GM19193 (cell line): ENCODE data around the gene GNAZ.

Source experiments
- POLR2A ChIP-seq: IDR thresholded peaks from 4 replicates; pipeline ENCODE4 v1.6.1; 2011; ENCODE audit not compliant: insufficient read depth, insufficient read length; ENCODE audit errors: extremely low read depth

Gene GNAZ

GRCh38 chr22:23129149-23129548, 58.8 kb downstream of the GNAZ start:
- no peak for TF ChIP-seq POLR2A

GRCh38 chr22:23130697-23131096, 60.4 kb downstream of the GNAZ start:
- TF ChIP-seq POLR2A, result no peak

- no peak for TF ChIP-seq POLR2A
Observed at GRCh38 chr22:23131931-23132330, 61.6 kb downstream of the GNAZ start.

- TF ChIP-seq POLR2A, result no peak
Observed at GRCh38 chr22:23132376-23133091, 62.2 kb downstream of the GNAZ start.

- TF ChIP-seq POLR2A, result no peak
Observed at GRCh38 chr22:23133922-23134321, 63.6 kb downstream of the GNAZ start.

- TF ChIP-seq POLR2A, result no peak
Observed at GRCh38 chr22:23137468-23137867, 67.1 kb downstream of the GNAZ start.

- no peak for TF ChIP-seq POLR2A
Observed at GRCh38 chr22:23137905-23138561, 67.7 kb downstream of the GNAZ start.

- no peak for TF ChIP-seq POLR2A
Observed at GRCh38 chr22:23138584-23139435, 68.5 kb downstream of the GNAZ start.

GRCh38 chr22:23140385-23140784, 70.1 kb downstream of the GNAZ start:
- TF ChIP-seq POLR2A, result no peak

- no peak for TF ChIP-seq POLR2A
Observed at GRCh38 chr22:23142546-23143105, 72.3 kb downstream of the GNAZ start.

GRCh38 chr22:23143119-23143518, 72.8 kb downstream of the GNAZ start:
- TF ChIP-seq POLR2A, result no peak

GRCh38 chr22:23144432-23144831, 74.1 kb downstream of the GNAZ start:
- no peak for TF ChIP-seq POLR2A

GRCh38 chr22:23144932-23145877, 74.9 kb downstream of the GNAZ start, which contains the start of gene RAB36:
Gene RAB36 (plus strand): TSS chr22:23145477. CDS start chr22:23146617, 1,140 bp downstream.
- no peak for TF ChIP-seq POLR2A

- no peak for TF ChIP-seq POLR2A
Observed at GRCh38 chr22:23145878-23146470, 75.7 kb downstream of the GNAZ start.
